Measurements from ENCODE around the gene USP17L15. TPM values are rescaled to one million over a fixed set of nuclear protein-coding genes. Genes with fewer than 3 reads are reported as not detected.
"Not testable (repeated sequence)": the region's sequence is repeated elsewhere in the genome, so short reads cannot be mapped to it uniquely, and the experiment has no call there.

USP17L15 gene
- not detected for total RNA-seq
- not detected for polyA plus RNA-seq

DNA sequence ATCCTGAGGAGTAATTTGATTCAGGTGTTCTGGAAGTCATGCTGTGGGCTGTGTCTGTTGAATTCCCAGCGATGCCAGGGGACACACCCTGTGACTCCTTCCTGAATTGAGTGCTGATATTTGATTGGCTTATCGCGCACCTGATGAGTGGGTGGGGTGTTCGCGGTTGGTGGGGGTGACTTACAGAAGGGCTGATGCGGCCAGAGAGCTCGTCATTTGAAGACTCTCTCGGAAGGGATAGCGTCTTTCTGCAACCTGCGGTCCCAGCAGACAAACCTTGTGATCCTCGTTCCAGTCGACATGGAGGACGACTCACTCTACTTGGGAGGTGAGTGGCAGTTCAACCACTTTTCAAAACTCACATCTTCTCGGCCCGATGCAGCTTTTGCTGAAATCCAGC, at the start of gene USP17L15:
Gene USP17L15, plus strand, starts transcription at position 301 of the 400 bp plus-strand sequence. Its CDS starts 0 bp downstream, at position 301.
- H3K9me3 Mint-ChIP-seq; H3K27me3 ChIP-seq (ENCODE audit: insufficient read depth, low read length, poor library complexity, severe bottlenecking); H3K27ac ChIP-seq (ENCODE audit: low read depth, low read length); POLR2A ChIA-PET; H3K4me3 ChIP-seq (ENCODE audit: low read length); H3K36me3 ChIP-seq (ENCODE audit: insufficient read depth, low read length); H3K27ac Mint-ChIP-seq; H3K4me1 Mint-ChIP-seq; CTCF ChIA-PET; H3K4me3 Mint-ChIP-seq; H3K36me3 Mint-ChIP-seq; DNase-seq; H3K4me1 ChIP-seq (ENCODE audit: insufficient read depth, low read length); H3K27me3 Mint-ChIP-seq; H3K9me3 ChIP-seq (ENCODE audit: low read length): not testable (repeated sequence)

GRCh38 chr4:9210357-9210756, 23.8 kb upstream of the USP17L15 start, which contains the start of gene USP17L10:
Gene USP17L10 (plus strand): TSS chr4:9210657. CDS start chr4:9210657, 0 bp downstream.
- H3K4me1 Mint-ChIP-seq; H3K36me3 ChIP-seq (ENCODE audit: insufficient read depth, low read length); H3K9me3 Mint-ChIP-seq; CTCF ChIA-PET; H3K27me3 Mint-ChIP-seq; H3K4me1 ChIP-seq (ENCODE audit: insufficient read depth, low read length); DNase-seq; H3K27ac ChIP-seq (ENCODE audit: low read depth, low read length); POLR2A ChIA-PET; H3K27ac Mint-ChIP-seq; H3K27me3 ChIP-seq (ENCODE audit: insufficient read depth, low read length, poor library complexity, severe bottlenecking); H3K4me3 ChIP-seq (ENCODE audit: low read length); H3K9me3 ChIP-seq (ENCODE audit: low read length); H3K36me3 Mint-ChIP-seq; H3K4me3 Mint-ChIP-seq: not testable (repeated sequence)

- POLR2A ChIA-PET; H3K9me3 ChIP-seq (ENCODE audit: low read length); H3K4me1 Mint-ChIP-seq; H3K27me3 ChIP-seq (ENCODE audit: insufficient read depth, low read length, poor library complexity, severe bottlenecking); H3K36me3 ChIP-seq (ENCODE audit: insufficient read depth, low read length); CTCF ChIA-PET; H3K27ac Mint-ChIP-seq; H3K4me3 ChIP-seq (ENCODE audit: low read length); H3K4me1 ChIP-seq (ENCODE audit: insufficient read depth, low read length); H3K27me3 Mint-ChIP-seq; H3K27ac ChIP-seq (ENCODE audit: low read depth, low read length); H3K9me3 Mint-ChIP-seq; H3K36me3 Mint-ChIP-seq; H3K4me3 Mint-ChIP-seq: not testable (repeated sequence)
- DNase-seq = peak in 1 of 5 donors; percentile 12
Measured at GRCh38 chr4:9214701-9215100, 19.5 kb upstream of the USP17L15 start.

DNA sequence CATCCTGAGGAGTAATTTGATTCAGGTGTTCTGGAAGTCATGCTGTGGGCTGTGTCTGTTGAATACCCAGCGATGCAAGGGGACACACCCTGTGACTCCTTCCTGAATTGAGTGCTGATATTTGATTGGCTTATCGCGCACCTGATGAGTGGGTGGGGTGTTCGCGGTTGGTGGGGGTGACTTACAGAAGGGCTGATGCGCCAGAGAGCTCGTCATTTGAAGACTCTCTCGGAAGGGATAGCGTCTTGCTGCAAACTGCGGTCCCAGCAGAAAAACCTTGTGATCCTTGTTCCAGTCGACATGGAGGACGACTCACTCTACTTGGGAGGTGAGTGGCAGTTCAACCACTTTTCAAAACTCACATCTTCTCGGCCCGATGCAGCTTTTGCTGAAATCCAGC, 19.1 kb upstream of the USP17L15 start, which contains the start of gene USP17L11:
Gene USP17L11, plus strand, starts transcription at position 301 of the 400 bp plus-strand sequence. Its CDS starts 0 bp downstream, at position 301.
- POLR2A ChIA-PET; H3K36me3 ChIP-seq (ENCODE audit: insufficient read depth, low read length): not testable (repeated sequence)

GRCh38 chr4:9219852-9220251, 14.3 kb upstream of the USP17L15 start, which contains the start of gene USP17L12:
Gene USP17L12 (plus strand): TSS chr4:9220152. CDS start chr4:9220152, 0 bp downstream.
- H3K27ac ChIP-seq (ENCODE audit: low read depth, low read length); H3K36me3 Mint-ChIP-seq; H3K4me3 ChIP-seq (ENCODE audit: low read length); H3K4me1 ChIP-seq (ENCODE audit: insufficient read depth, low read length); H3K27ac Mint-ChIP-seq; H3K27me3 ChIP-seq (ENCODE audit: insufficient read depth, low read length, poor library complexity, severe bottlenecking); DNase-seq; H3K9me3 Mint-ChIP-seq; H3K4me3 Mint-ChIP-seq; H3K27me3 Mint-ChIP-seq; H3K4me1 Mint-ChIP-seq; CTCF ChIA-PET; H3K36me3 ChIP-seq (ENCODE audit: insufficient read depth, low read length); H3K9me3 ChIP-seq (ENCODE audit: low read length); POLR2A ChIA-PET: not testable (repeated sequence)

More for the DNA sequence above, 19.1 kb upstream of the USP17L15 start, which contains the start of gene USP17L11:
- H3K9me3 ChIP-seq (ENCODE audit: low read length); H3K4me1 ChIP-seq (ENCODE audit: insufficient read depth, low read length); CTCF ChIA-PET; H3K4me1 Mint-ChIP-seq; H3K9me3 Mint-ChIP-seq; H3K27ac ChIP-seq (ENCODE audit: low read depth, low read length); H3K36me3 Mint-ChIP-seq; DNase-seq; H3K27ac Mint-ChIP-seq; H3K4me3 ChIP-seq (ENCODE audit: low read length); H3K27me3 Mint-ChIP-seq; H3K4me3 Mint-ChIP-seq; H3K27me3 ChIP-seq (ENCODE audit: insufficient read depth, low read length, poor library complexity, severe bottlenecking): not testable (repeated sequence)

DNA sequence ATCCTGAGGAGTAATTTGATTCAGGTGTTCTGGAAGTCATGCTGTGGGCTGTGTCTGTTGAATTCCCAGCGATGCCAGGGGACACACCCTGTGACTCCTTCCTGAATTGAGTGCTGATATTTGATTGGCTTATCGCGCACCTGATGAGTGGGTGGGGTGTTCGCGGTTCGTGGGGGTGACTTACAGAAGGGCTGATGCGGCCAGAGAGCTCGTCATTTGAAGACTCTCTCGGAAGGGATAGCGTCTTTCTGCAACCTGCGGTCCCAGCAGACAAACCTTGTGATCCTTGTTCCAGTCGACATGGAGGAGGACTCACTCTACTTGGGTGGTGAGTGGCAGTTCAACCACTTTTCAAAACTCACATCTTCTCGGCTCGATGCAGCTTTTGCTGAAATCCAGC, 9.6 kb upstream of the USP17L15 start, which contains the start of gene USP17L13:
Gene USP17L13, plus strand, starts transcription at position 301 of the 400 bp plus-strand sequence. Its CDS starts 0 bp downstream, at position 301.
- H3K27ac Mint-ChIP-seq; H3K4me3 ChIP-seq (ENCODE audit: low read length); DNase-seq; H3K36me3 ChIP-seq (ENCODE audit: insufficient read depth, low read length); H3K4me3 Mint-ChIP-seq; H3K4me1 Mint-ChIP-seq; H3K9me3 Mint-ChIP-seq; H3K27ac ChIP-seq (ENCODE audit: low read depth, low read length); POLR2A ChIA-PET; H3K36me3 Mint-ChIP-seq; H3K27me3 Mint-ChIP-seq; H3K4me1 ChIP-seq (ENCODE audit: insufficient read depth, low read length); H3K9me3 ChIP-seq (ENCODE audit: low read length); CTCF ChIA-PET; H3K27me3 ChIP-seq (ENCODE audit: insufficient read depth, low read length, poor library complexity, severe bottlenecking): not testable (repeated sequence)

DNA sequence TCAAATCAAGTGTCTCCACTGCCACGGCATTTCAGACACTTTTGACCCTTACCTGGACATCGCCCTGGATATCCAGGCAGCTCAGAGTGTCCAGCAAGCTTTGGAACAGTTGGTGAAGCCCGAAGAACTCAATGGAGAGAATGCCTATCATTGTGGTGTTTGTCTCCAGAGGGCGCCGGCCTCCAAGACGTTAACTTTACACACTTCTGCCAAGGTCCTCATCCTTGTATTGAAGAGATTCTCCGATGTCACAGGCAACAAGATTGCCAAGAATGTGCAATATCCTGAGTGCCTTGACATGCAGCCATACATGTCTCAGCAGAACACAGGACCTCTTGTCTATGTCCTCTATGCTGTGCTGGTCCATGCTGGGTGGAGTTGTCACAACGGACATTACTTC, 3.9 kb upstream of the USP17L15 start:
- POLR2A ChIA-PET; H3K4me1 ChIP-seq (ENCODE audit: insufficient read depth, low read length); DNase-seq; H3K27ac Mint-ChIP-seq; H3K4me3 ChIP-seq (ENCODE audit: low read length); H3K9me3 Mint-ChIP-seq; H3K27me3 Mint-ChIP-seq; H3K9me3 ChIP-seq (ENCODE audit: low read length); H3K27ac ChIP-seq (ENCODE audit: low read depth, low read length); CTCF ChIA-PET; H3K4me3 Mint-ChIP-seq; H3K27me3 ChIP-seq (ENCODE audit: insufficient read depth, low read length, poor library complexity, severe bottlenecking); H3K4me1 Mint-ChIP-seq; H3K36me3 Mint-ChIP-seq; H3K36me3 ChIP-seq (ENCODE audit: insufficient read depth, low read length): not testable (repeated sequence)

GRCh38 chr4:9238461-9238860, 4.3 kb downstream of the USP17L15 start:
- peak in 1 of 5 donors; percentile 16 for DNase-seq
- CTCF ChIA-PET; H3K9me3 Mint-ChIP-seq; H3K4me3 ChIP-seq (ENCODE audit: low read length); H3K4me1 Mint-ChIP-seq; POLR2A ChIA-PET; H3K36me3 ChIP-seq (ENCODE audit: insufficient read depth, low read length); H3K9me3 ChIP-seq (ENCODE audit: low read length); H3K27me3 ChIP-seq (ENCODE audit: insufficient read depth, low read length, poor library complexity, severe bottlenecking); H3K4me1 ChIP-seq (ENCODE audit: insufficient read depth, low read length); H3K27ac Mint-ChIP-seq; H3K27me3 Mint-ChIP-seq; H3K4me3 Mint-ChIP-seq; H3K36me3 Mint-ChIP-seq; H3K27ac ChIP-seq (ENCODE audit: low read depth, low read length): not testable (repeated sequence)

DNA sequence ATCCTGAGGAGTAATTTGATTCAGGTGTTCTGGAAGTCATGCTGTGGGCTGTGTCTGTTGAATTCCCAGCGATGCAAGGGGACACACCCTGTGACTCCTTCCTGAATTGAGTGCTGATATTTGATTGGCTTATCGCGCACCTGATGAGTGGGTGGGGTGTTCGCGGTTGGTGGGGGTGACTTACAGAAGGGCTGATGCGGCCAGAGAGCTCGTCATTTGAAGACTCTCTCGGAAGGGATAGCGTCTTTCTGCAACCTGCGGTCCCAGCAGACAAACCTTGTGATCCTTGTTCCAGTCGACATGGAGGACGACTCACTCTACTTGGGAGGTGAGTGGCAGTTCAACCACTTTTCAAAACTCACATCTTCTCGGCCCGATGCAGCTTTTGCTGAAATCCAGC, 9.4 kb downstream of the USP17L15 start, which contains the start of gene USP17L17:
Gene USP17L17, plus strand, starts transcription at position 301 of the 400 bp plus-strand sequence. Its CDS starts 0 bp downstream, at position 301.
- H3K36me3 Mint-ChIP-seq, POLR2A ChIA-PET: not testable (repeated sequence)

More for the DNA sequence above, 9.4 kb downstream of the USP17L15 start, which contains the start of gene USP17L17:
- H3K9me3 Mint-ChIP-seq; H3K27ac ChIP-seq (ENCODE audit: low read depth, low read length); H3K4me3 Mint-ChIP-seq; H3K27me3 Mint-ChIP-seq; H3K36me3 ChIP-seq (ENCODE audit: insufficient read depth, low read length); H3K4me1 ChIP-seq (ENCODE audit: insufficient read depth, low read length); H3K9me3 ChIP-seq (ENCODE audit: low read length); H3K27ac Mint-ChIP-seq; H3K4me3 ChIP-seq (ENCODE audit: low read length); DNase-seq; H3K27me3 ChIP-seq (ENCODE audit: insufficient read depth, low read length, poor library complexity, severe bottlenecking); CTCF ChIA-PET; H3K4me1 Mint-ChIP-seq: not testable (repeated sequence)

Data from CD8-positive, alpha-beta memory T cell (primary cell).